ENCODE data around the gene ZBTB38. TPM values are rescaled to one million over a fixed set of nuclear protein-coding genes. Genes with fewer than 3 reads are reported as not detected.

Gene ZBTB38
- total and polyA plus RNA-seq, 2 experiments from 2014 or later = 8.7 to 11.5 TPM

DNA sequence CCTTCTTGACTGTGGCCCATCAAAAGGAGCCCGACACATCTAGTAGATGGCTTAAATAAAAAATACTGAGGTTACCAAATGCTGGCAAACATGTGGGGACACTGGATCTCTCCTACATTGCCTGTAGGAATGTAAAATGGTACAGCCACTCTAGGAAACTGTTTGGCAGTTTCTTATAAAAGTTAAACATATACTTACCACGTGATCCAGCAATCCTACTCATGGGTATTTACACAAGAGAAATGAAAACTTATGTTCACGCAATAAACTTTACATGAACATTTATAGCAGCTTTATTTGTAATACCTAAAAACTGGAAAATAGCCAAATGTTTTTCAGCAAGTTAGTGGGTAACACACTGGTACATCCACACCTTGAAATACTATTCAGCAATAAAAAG, 9.1 kb downstream of the ZBTB38 start (continued):
- TF ChIP-seq ETS1 (IDR thresholded peaks at IDR 0.05) (no peak), NANOG (IDR thresholded peaks at IDR 0.05; ENCODE audit: borderline replicate concordance) (no peak), ZNF114 (CRISPR knock-in tag; IDR thresholded peaks at IDR 0.05) (no peak)
- TF ChIP-seq, protein P1, sequence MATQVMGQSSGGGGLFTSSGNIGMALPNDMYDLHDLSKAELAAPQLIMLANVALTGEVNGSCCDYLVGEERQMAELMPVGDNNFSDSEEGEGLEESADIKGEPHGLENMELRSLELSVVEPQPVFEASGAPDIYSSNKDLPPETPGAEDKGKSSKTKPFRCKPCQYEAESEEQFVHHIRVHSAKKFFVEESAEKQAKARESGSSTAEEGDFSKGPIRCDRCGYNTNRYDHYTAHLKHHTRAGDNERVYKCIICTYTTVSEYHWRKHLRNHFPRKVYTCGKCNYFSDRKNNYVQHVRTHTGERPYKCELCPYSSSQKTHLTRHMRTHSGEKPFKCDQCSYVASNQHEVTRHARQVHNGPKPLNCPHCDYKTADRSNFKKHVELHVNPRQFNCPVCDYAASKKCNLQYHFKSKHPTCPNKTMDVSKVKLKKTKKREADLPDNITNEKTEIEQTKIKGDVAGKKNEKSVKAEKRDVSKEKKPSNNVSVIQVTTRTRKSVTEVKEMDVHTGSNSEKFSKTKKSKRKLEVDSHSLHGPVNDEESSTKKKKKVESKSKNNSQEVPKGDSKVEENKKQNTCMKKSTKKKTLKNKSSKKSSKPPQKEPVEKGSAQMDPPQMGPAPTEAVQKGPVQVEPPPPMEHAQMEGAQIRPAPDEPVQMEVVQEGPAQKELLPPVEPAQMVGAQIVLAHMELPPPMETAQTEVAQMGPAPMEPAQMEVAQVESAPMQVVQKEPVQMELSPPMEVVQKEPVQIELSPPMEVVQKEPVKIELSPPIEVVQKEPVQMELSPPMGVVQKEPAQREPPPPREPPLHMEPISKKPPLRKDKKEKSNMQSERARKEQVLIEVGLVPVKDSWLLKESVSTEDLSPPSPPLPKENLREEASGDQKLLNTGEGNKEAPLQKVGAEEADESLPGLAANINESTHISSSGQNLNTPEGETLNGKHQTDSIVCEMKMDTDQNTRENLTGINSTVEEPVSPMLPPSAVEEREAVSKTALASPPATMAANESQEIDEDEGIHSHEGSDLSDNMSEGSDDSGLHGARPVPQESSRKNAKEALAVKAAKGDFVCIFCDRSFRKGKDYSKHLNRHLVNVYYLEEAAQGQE (IDR thresholded peaks at IDR 0.05; ENCODE audit: unreplicated experiment) = no peak

GRCh38 chr3:141378556-141378955, 10.3 kb downstream of the ZBTB38 start:
- Histone ChIP-seq H3K4me3 (no peak overlapping the region), H3K27me3 (ENCODE audit: insufficient read depth) (no peaks in the 10 kb centered on the region), H3F3A (replicated peaks; ENCODE audit: low read depth) (no peaks in the 10 kb centered on the region), H4K20me1 (replicated peaks; ENCODE audit: insufficient read depth) (no peaks in the 10 kb centered on the region), H3K9me2 (ENCODE audit: insufficient read depth) (peaks cover 10% of the 10 kb centered on the region), H3K4me1 (ENCODE audit: insufficient read depth) (peaks cover 12% of the 10 kb centered on the region; the same call in 1 of the 2 replicates), H3K79me2 (replicated peaks; ENCODE audit: insufficient read depth) (no peaks in the 10 kb centered on the region), H3K36me3 (ENCODE audit: insufficient read depth) (no peaks in the 10 kb centered on the region), H3K4me2 (no peak overlapping the region), H2AFZ (no peak overlapping the region), H3K27ac (ENCODE audit: low read depth) (no peak overlapping the region)
- H3K27ac Mint-ChIP-seq = no peak overlapping the region
- no peak overlapping the region for H3K4me3 Mint-ChIP-seq
- H3K27me3 Mint-ChIP-seq (ENCODE audit: insufficient read depth, low read depth, poor library complexity) = peaks cover 3% of the 10 kb centered on the region
- no peak for ATAC-seq
- no peak for DNase-seq (ENCODE audit: low spot score)
- no peaks in the 10 kb centered on the region for H3K9me3 Mint-ChIP-seq
- H3K4me1 Mint-ChIP-seq = peaks cover 25% of the 10 kb centered on the region
- peaks cover 3% of the 10 kb centered on the region; the same call in 1 of the 3 replicates for H3K36me3 Mint-ChIP-seq (ENCODE audit: low read depth)
- TF ChIP-seq, protein P1 (IDR thresholded peaks at IDR 0.05; ENCODE audit: unreplicated experiment) = no peak
- TF ChIP-seq EZH2phosphoT487 (IDR thresholded peaks at IDR 0.05; ENCODE audit: unreplicated experiment) (no peak), ETS1 (IDR thresholded peaks at IDR 0.05) (no peak), EZH2 (IDR thresholded peaks at IDR 0.05; ENCODE audit: low read depth, unreplicated experiment) (no peak), POLR2AphosphoS5 (IDR thresholded peaks at IDR 0.05; ENCODE audit: low read depth) (no peak), NANOG (IDR thresholded peaks at IDR 0.05; ENCODE audit: borderline replicate concordance) (no peak), STAT1 (IDR thresholded peaks at IDR 0.05; ENCODE audit: unreplicated experiment) (no peak), ZNF462 (CRISPR knock-in tag; IDR thresholded peaks at IDR 0.05) (no peak)

Measured in GM23338 (cell line).